ELF-1 (cell line): ENCODE results near the gene AKR1B15.
"Not testable (repeated sequence)": the region's sequence is repeated elsewhere in the genome, so short reads cannot be mapped to it uniquely, and the experiment has no call there.

ENCODE experiments used
- DNase-seq: peaks from one replicate; pipeline ENCODE4 v3.0.0-alpha.2; 2016; ENCODE audit warnings: low read depth, low spot score

Gene AKR1B15

DNA sequence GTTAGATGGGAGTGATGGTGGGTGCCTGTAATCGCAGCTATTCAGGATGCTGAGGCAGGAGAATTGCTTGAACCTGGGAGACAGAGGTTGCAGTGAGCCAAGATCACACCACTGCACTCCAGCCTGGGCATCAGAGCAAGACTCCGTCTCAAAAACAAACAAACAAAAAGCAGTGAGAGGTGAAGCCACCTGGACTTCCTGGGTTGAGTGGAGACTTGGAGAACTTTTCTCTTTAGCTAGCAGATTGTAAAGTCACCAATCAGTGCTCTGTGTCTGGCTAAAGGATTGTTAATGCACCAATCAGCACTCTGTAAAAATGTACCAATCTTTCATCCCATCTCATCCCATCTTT, 14.5 kb downstream of the AKR1B15 start:
- not testable (repeated sequence) for DNase-seq

DNA sequence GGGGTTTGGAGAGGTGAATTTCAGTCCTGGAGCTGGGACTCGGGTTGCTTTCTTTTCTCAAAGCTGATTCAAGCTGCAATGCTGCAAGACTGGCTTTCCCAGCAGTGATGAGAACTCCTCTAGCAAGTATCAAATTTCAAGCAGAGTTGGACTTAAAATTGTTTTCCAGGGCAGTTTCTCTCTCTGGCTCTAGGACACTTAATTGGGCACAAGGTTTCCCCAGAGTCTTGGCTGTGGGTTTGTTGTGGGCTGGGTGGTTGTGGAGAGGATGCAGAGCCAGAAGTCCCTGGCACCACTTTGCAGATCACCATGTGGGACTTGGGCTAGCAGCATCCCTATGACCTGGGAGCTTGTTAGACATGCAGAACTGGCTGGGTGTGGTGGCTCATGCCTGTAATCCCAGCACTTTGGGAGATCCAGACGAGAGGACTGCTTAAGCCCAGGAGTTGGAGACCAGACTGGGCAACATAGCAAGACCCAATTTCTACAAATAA, 16.8 kb downstream of the AKR1B15 start:
- DNase-seq, result peak; percentile 32

DNA sequence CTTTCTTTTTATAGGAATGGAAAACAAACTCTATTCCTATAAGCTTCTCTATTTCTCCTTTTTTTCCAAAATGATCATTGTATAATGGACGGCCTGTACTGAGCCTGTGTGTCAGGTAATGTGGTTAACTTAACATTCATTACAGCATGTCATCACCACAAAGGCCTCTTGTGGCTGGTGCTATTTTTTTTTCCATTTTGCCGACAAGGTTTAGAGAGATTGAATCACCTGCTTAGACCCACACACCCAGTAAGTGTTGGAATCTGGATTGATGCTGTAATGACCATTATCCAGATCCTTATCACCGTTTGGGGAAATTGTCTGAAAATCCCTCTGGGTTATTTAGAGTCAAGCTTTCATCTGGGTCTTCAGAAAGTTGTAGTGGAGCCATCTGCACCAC, 18.5 kb downstream of the AKR1B15 start:
- no peak for DNase-seq

DNA sequence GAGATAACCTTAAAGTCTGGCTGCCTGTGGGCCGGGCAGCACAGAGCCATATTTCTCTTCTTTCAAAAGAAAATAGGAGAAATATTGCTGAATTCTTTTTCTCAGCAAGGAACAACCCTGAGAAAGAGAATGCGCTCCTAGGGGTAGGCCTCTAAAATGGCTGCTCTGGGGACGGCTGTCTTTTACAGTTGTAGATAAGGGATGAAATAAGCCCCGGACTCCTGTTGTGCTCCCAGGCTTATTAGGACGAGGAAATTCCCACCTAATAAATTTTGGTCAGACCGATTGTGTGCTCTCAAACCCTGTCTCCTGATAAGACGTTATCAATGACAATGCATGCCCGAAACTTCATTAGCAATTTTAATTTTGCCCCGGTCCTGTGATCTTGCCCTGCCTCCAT, 21.1 kb downstream of the AKR1B15 start:
- DNase-seq, result not testable (repeated sequence)

DNA sequence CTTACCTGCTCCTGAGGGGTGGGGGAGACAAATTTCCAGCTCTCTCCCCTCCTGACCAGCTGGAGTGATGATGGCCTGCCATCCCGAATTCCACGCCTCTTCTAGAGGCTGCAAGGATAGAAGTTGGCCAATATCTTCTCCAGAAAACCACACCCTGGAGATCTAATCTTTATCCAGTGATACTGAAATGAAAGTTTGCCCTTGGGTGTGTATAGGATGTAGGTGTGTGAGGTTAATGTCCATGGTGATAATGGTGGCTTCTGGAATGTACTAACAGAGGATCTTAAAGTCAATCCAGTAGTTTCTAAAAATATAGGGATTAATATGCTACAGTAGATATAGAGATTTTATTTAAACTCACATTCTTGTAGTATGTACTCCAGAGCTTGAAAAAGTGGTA, 22.2 kb downstream of the AKR1B15 start:
- DNase-seq, result no peak

DNA sequence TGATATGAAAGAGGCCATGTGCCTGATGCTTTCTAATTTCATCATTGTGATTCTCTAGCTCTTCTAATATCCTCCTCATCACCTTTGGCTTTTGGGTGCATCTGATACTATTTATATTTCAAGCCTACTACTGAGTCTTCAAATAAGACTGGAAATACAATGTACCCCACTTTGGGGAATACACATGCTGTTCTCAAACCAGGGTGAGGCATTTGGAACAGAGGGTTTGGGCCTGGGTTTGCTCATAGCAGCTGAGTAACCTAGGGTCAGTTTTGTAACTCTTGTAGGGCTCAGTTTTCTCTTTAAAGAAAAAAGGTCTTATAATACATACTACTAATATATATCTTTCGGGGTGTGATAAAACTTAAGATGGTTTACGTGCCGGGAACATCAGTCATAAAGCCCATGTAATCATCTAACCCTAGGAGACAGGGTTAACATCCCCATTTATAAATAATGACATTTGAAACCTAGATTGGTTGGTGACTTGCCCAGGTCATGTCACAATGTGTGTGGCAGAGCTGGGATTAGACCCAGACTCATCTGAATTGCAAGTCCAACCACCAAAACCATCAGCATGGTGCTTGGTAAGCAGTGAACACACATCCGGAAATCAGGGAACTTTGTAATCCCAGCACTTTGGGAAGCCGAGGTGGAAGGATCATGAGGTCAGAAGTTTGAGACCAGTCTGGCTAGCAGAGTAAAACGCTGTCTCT, 23.0 kb downstream of the AKR1B15 start:
- no peak for DNase-seq

DNA sequence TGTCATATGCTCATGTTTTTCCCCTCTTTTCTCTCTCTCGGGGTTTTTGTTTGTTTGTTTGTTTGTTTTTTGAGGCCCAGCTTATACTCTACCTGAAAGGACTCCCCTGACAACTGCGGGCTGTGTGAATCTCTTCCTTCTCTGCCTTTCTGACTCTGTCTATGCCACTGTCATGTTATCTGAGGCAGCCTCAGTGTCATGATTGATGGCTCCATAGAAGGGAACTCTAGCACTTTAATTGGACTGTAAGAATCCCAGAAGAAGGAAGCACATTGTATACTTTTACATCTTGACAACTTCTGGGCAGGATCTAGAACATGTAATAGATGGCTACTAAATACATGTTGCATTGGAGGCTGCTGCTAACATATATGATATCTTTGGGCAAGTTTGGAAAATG, 25.4 kb downstream of the AKR1B15 start:
- DNase-seq, result no peak

DNA sequence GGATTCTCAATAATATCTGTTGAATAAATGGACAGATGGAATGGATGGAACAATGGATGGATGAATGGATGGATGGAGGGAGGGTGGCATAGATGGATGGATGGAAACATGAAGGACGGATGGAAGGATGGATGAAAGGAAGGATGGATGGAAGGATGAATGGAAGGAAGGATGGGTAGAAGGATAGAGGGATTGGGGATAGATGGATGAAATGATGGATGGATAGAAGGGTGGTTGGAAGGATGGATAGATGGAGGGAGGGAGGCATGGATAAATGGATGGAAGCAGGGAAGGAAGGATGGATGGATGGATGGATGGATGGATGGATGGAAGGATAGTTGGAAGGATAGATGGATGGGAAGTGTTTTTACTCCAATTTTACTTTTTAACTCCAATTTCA, 35.4 kb downstream of the AKR1B15 start:
- no peak for DNase-seq

DNA sequence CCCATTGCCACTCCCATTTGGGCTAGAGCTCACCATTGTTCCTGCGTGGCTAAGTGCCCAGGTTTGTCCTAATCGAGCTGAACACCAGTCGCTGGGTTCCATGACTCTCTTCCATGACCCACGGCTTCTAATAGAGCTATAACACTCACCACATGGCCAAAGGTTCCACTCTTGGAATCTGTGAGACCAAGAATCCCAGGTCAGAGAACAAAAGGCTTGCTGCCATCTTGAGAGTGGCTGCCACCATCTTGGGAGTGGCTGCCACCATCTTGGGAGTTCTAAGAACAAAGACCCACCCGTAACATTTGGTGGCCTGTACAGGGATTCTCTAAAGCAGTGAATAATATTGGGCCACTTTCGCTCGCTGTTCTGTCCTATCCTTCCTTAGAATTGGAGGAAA, 37.0 kb downstream of the AKR1B15 start:
- no peak for DNase-seq

DNA sequence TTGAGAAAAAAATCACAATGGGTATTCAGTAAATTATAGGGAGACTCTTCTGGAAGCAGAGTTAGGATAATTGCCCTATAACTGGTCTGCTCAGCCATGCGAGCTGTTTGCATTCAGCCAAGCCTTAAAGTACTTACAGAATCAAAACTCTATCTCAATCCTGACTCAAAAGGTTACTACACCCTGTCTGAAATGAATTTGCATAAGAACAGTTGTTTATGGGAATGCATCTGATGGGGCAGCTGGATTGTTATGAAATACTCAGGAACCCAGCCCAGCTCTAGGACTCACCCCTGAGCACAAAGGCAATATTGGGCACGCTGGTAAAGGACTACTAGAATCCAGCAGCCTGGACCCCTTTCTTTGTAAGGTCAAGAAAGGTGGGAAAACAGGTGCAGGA, 38.8 kb downstream of the AKR1B15 start:
- no peak for DNase-seq

DNA sequence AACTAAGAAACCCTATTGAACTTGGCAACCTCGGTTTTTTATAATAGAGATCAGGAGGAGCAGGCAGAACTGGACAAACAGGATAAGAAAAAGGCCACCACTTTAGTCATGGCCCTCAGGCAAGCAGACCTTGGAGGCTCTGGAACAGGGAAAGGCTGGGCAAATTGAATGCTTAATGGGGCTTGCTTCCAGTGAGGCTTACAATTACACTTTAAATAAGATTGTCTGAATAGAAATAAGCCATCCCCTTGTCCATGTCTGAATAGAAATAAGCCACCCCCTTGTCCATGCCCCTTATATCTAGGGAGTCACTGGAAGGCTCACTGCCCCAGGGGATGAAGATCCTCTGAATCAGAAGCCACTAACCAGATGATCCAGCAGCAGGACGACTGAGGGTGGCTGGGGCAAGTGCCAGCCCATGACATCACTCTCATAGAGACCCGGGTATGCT, 40.6 kb downstream of the AKR1B15 start:
- peak; percentile 66 for DNase-seq

DNA sequence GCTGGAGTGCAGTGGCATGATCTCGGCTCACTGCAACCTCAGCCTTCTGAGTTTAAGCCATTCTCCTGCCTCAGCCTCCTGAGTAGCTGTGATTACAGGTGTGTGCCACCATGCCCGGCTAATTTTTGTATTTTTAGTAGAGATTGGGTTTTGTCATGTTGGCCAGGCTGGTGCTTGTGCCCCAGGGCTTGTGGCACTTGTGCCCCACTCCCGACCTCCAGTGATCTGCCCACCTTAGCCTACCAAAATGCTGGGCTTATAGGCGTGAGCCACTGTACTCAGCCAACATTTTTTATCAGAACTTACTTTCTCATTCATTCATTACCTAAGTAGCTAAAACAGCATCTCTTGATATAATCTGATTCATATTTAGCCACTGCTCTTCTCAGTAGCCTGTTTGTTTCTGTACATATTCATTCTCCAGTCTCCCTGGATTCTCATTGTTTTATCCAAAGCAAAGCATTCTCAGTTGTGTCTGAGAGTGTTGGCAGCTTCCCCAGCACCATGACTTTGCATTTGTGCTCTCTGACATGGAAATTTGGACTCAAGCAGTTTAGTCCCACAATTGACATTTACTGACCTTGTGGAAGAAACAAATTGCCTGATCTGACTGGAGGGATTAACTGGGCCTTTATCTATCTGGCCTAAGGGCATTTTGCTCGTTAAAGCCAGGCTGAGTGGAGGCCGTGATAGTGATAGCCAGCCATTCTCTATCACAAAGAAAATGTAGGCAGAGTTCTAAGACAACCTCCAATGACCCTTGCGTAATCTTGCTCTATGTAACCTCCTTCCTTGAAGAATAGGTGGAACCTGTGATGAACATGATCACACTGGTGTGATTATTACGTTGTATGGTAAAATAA, 44.9 kb downstream of the AKR1B15 start:
- DNase-seq, result peak; percentile 61

DNA sequence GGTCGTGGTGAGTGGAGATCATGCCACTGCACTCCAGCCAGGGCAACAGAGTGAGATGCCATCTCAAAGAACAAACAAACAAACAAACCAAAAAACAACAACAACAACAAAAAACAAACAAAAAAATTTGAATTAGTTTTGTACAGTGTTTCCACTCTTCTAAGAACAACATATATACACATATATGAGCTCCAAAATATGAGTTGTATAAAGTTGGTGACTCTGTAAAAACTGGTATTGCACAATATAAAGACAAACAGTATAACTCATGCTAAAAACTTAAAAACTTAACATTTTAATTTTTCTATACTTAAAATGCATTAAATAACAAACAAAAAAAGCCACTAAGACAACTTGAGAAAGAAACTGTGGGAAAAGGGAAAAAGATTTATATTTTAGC, 46.0 kb downstream of the AKR1B15 start:
- no peak for DNase-seq

DNA sequence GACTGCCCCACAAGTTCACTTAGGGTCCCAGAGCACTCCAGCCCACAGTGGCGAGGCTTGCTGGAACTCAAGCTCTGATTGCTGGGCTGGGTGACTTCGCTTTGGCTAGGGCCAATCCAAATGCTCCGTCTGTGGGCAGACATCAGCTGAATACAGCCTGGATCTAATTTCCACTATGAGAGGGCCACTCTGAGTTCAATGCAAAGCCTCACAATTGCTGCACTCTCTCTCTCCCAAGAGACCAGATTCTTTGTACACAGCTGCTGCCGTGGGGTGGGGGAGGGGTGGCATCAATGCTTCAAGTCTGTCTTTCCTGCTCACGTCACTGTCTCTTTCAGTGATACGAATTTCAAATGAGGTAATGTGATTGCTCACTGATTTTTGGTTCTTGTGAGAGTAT, 50.5 kb downstream of the AKR1B15 start:
- peak; percentile 19 for DNase-seq

DNA sequence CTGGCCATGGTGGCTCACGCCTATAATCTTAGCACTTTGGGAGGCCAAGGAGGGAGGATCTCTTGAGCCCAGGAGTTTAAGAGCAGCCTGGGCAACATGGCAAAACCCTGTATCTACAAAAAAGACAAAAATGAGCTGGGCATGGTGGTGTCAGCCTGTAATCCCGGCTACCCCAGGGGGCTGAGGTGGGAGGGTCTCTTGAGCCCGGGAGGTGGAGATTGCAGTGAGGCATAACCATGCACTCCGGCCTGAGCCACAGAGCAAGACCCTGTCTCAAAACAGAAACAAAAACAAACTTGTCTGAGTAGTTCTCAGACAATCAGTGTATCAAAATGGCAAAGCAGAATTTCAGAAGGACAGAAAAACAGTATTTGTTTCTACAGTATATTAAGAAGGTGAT, 52.5 kb downstream of the AKR1B15 start:
- peak; percentile 7 for DNase-seq

DNA sequence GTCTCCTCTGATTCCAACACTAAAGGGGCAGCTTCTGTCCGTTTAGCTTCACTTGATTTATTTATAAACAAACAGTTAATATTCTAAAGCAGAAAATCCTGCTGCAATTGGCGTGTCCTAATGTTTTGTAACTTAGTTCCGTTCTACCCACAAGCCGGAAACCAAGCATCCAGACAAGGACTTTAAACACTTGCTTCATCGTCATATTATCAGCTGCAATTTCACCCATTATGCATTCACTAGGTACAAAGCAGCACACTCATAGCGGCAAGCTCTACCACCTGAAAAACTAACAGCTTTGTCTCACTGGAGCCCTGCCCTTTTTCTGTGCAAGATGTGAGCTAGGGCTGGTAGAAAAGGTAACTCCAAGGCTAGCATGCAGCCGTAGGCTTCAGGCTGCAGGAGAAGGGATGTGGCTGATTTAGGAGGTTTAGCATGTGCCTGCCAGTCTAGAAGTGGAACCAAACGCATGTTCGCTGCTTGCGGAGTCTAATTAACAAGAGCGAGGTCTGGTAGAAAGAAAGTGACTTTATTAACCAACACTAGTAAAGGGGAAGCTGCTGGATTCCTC, 54.1 kb downstream of the AKR1B15 start:
- peak; percentile 4 for DNase-seq

DNA sequence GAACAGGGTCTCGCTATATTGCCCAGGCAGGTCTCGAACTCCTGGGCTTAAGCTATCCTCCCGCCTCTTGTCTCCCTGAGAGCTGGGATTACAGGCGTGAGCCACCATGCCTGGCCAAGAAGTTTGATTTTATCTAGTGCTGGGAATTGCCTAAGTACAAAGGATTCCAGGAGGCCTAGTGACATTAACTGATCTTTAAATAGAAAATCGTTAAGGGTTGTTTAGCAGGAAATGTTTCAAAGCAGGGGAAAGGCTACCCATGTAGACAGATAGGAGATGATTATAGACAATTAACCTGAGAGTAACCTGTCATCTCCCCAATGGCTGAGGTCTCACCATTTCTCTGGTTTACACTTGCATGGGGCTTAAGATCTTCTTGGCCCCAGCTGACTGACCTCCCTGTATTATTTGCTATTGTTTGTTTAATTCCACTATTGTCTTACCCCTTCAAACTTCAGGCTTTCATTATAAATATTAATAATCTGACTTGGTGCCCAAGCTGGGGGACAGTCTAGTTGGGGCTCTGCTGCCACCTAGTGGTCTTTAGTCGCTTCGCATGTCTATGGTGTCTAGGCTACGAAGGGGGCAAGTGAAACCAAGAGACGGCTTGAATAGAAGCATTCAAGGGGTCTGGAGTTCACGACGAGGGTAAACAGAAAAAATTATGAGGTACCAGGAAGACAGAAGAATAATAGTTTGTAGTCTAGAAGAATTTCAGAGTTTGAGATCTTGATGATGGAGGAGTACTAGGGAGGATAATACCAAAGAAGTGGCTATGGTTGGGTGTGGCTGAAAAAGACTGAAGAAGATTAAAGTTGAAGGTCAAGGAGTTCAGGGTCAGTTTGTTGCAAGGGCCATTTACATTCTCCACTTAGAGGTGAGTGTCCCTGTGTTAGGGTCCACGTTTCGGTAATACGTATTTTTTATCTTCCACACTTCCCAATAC, 57.3 kb downstream of the AKR1B15 start:
- DNase-seq, result peak; percentile 49

DNA sequence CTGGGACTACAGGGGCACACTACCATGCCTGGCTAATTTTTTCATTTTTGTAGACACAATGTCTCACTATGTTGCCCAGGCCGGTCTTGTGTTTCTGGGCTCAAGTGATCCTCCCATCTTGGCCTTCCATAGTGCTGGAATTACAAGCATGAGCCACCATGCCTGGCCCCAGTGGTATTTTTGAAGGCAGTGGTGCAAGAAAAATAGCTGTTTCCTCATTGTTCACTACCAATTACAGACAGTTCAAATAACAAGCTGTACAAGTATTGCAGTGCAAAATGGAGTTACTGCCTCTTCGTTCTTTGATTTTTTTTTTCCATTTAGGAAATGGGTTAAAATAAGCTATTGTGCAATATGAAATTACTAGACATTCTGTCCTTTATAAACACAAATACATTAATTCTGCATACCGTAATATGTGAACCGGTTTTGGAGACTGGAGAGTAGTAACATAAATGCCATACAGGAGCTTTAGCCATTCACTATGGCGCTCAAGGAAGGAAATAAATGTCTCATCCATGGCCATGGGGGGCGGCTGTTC, 62.8 kb downstream of the AKR1B15 start:
- no peak for DNase-seq

DNA sequence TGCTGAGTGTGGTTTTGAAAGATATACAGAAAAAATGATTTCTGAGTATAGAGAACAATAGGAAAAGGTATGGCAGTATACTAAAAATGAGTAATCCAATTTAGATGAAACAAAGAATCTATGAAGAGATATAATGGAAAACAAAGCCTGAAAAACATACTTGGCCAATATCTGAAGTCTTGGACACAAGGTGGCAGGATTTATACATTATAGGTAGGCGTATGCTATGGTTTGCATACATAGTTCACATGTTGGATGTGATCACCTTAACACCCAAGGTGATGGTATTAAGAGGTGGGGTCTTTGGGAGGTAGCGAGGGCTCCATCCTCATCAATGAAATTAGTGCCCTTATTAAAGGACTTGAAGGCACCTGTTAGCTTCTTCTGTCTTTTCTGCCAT, 63.3 kb downstream of the AKR1B15 start:
- DNase-seq, result no peak

DNA sequence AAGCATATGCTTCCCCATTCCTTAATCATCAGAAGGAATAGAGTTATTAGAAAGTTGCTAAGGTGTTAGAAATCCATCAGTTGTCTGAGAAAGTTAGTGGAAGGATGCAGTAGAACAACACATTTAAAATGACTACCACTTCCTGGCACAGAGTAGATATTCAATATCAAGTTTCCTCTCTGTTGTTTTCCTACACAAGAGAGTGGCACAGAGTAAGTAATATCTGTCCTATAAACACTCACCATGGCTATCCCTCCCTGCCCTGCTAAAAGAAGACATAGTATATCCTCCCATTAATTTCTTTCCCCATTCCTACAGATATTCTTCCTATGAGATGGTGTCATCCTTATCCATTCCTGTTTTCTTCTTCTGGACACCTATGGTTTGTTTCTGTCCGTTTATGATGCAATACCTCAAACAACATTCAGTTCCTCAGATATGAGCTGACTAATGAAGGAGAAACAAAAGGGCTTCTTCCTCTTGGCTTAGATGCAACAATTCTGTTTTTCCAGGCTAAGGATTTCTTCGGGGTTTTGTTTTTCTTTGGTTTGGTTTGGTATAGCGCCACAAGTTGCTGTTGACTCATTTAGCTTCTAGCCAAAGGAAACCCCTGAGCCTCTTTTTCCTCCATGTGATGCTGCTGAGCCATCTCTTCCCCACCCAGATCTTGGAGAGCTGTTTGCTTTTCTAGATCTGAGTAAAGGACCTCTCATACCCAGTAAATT, 64.9 kb downstream of the AKR1B15 start:
- DNase-seq, result no peak
